ENCODE results near the gene HEMK1.

Gene HEMK1

DNA sequence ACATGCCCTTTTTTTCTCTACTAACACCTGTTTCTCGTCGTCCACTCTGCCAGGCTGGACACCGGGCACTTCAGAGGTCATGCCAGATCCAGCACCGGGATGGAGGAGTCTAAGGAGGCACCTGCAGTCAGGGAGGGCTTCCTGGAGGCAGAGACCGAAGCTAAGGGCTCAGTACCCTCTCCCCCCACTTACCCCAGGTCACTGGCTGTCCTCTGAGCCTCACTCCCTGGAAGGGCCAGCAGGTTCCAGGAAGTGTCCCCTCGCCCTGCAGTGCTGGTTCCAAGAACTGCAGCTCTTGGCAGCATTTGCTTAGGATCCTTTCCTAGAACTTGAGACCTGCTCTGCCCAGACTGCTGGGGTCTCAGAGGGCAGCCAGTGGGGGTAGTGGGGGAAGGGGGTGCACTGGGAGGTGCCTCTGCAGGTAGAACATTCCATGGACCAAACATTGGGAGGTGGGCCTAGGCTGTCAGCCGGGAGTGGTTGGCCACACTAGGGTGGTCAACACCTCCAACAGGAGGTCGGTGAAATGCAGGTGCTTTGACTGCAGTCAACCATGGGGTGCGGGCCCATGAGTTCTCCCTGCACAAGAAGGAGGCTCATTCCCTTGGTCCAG, 30.9 kb downstream of the HEMK1 start:
- DNase-seq (ENCODE audit: low read depth, low spot score), result no peak

DNA sequence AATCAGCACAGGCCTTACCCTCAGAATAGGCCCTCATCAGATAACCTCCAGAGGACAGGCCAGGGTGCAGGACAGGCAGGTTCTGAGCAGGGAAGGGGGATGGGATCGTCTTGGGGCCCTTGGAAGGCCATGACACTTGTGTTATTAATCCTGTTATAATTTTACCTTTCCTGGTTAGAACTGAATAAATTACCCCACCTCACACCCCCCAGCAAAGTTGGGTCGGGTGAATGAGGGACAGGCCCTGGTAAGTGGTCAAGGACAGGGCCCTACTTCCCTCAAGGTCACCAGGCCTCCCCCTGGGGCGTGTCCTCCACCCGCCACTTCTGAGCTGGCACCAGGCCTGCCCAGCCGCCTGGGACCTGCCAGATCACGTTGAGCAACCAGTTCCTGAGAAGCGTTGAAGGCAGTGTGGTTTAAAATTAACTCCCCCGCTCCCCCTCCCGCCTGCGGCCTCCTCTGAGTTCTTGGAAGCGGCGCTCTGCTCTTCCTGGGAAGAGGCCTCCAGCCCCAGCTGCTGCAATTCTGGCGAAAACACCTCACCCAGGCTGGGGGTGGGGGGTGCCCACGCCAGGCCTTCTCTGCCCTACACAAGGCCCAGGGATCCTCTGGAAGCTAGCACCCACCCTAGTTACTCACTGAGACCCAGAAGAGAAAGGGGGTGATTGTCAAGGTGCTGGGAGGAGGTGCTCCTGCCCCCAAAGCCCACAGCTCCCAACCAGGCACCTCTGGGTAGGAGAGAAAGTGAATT, 31.7 kb downstream of the HEMK1 start:
- DNase-seq (ENCODE audit: low read depth, low spot score), result peak; percentile 72

- DNase-seq (ENCODE audit: low read depth, low spot score), result no peak
Observed at GRCh38 chr3:50602595-50603191, 33.4 kb downstream of the HEMK1 start.

- no peak for DNase-seq (ENCODE audit: low read depth, low spot score)
Observed at GRCh38 chr3:50603261-50604109, 34.2 kb downstream of the HEMK1 start.

DNA sequence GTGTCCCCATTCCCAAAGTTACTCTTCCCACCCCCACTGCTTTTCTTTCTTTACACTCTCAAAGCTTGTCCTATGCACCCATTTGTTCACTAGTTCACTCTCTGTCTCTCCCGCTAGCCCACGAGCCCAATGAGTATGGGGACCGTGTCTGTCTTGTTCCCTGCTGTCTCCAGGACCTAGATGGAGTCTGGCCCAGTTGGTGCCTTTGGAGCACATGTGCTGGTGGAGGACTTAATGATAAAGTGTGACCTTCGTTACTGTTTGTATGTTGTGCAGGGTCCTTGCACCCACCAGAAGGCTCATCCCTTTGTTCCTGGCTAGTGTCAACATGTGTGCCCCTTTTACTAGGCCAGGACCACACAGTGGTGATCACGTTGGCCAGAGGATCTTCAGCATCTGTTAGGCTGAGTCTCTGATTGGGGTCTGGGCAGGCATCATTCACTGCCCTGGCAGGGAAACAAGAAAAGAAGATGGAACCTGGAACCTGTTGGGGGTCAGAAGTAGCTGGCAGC, 34.8 kb downstream of the HEMK1 start:
- no peak for DNase-seq (ENCODE audit: low read depth, low spot score)

DNA sequence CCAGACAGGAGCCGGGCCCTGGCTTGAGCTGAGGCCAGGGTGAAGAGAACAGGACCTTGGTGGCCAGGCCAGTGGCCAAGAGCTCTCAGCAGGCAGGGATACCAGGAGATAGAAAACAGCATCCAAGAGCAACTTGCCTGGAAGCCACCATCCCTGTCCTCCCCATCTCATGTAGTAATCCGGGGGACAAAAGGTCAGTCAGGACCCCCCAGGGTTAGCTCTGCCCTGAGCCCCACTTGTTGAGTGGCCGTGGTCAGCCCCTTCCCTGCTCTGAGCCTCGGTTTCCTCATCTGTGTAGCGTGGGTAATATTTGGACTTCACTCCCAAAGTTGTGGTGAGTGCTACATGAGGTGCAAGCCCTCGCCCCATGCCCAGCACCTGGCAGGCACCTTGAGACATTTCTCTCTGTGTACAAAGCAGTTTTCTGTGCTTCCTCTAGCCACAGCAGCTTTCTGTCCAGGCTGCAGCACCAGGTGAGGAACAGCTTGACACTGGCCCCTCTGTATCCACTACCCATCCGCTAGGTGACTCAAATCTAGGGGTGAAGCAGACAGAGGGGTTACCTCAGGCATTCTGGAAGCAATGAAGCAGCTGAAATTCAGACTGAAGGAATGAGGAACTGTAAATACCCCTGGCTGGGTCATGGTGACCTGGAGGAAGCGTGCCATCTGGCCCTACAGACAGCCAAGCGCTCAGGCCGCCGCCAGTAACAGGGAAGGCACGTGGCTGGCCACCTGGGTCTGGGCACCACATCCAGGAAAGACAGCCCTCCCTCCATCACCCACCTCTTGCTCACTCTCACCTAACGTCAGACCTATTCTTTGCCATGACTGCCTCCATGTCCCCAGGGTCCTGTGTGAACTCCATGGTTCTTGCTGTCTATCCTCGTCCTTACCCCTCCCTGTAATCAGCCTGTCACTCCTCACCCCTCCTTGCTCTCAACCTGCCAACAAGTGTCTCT, 35.6 kb downstream of the HEMK1 start:
- DNase-seq (ENCODE audit: low read depth, low spot score), result no peak

DNA sequence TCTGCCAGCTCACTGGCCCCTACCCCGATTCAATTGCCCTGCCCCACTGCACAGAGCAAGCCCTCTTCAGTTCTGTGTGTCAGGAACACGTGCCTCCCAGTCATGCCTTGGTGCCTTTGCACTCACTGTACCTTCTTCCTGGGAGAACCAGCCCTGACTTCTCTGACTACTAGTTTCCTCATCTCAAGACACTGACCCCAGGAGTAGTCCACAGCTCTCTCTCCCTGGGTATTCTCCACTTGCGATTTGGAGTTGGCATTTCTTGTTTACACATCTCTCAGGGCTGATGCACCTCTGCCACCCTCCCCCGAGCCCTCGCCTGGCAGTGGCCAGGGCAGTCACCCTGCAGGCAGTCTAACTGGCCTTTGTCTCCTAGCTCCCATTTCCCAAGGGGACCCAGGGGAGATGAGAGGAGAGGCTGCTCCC, 36.6 kb downstream of the HEMK1 start:
- no peak for DNase-seq (ENCODE audit: low read depth, low spot score)

- DNase-seq (ENCODE audit: low read depth, low spot score), result no peak
Observed at GRCh38 chr3:50606596-50606995, 37.3 kb downstream of the HEMK1 start.

- no peak for DNase-seq (ENCODE audit: low read depth, low spot score)
Observed at GRCh38 chr3:50607271-50608091, 38.2 kb downstream of the HEMK1 start.

DNA sequence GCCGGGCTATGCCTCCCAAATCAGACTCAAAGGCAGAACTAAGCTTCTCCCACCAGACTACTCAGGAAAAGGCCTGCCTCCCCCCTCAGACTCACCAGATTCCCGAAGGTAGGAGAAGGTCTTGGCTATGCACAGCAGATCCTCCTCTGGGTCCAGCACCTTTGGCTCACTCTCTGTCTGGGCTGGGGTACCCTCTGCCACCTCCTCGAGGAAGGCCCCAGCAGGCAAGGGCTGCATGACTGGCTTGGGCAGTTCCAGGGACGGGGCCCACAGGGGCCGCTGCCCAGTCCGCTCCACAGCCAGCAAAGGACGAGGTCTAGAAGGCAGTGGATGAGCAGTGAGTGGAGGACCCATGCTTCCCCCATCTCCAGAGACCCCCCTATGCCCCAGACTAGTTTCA, 39.0 kb downstream of the HEMK1 start:
- no peak for DNase-seq (ENCODE audit: low read depth, low spot score)

DNA sequence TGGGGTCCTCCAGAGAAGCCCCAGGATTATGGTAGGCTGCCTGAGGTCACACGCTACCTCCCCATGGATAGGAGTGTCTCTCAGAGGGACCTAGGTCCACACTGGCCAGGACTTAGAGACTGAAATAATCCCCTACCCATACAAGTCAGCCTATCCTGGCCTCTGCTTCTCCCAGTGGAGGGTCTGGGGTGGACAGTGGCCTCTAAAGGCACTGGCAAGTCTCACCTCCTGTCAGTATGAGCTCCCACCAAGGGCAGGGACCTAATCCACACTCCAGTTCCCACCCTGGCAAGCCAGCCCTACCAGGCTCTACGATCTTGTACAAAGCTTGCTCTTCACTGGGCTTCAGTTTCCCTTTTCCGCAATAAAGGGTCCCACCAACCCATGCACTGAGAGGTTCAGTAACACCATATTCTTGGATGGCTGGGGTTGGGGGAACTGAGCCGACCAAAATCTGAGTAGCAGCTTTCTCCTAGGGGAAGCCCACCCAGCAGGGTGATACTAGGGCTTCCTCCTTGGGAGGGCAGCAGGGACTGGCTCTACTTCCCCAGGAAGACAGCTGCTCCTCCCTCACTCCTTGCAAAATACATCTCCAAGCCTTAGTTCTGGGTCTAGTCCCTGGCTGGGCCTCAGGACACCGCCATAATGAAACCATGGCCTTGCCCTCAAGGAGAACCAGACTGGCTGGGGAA, 39.9 kb downstream of the HEMK1 start:
- no peak for DNase-seq (ENCODE audit: low read depth, low spot score)

DNA sequence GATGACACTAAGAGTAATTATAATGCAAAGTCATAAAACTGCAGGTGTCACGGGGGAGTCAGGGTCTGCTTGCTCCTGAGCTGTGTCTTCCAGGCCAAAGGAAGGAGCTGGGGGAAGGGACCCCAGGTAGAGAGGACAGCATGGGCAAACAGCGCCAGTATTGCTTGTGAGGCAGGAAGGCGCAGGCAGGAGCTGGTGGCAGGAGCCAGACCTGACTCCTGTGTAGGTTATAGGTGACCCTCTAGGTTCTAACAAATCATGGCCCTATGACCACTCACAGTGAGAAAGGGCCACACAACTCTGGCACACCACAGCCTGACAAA, 40.4 kb downstream of the HEMK1 start:
- no peak for DNase-seq (ENCODE audit: low read depth, low spot score)

- DNase-seq (ENCODE audit: low read depth, low spot score), result no peak
Observed at GRCh38 chr3:50610181-50610971, 41.1 kb downstream of the HEMK1 start.

- DNase-seq (ENCODE audit: low read depth, low spot score), result no peak
Observed at GRCh38 chr3:50610992-50611463, 41.7 kb downstream of the HEMK1 start.

DNA sequence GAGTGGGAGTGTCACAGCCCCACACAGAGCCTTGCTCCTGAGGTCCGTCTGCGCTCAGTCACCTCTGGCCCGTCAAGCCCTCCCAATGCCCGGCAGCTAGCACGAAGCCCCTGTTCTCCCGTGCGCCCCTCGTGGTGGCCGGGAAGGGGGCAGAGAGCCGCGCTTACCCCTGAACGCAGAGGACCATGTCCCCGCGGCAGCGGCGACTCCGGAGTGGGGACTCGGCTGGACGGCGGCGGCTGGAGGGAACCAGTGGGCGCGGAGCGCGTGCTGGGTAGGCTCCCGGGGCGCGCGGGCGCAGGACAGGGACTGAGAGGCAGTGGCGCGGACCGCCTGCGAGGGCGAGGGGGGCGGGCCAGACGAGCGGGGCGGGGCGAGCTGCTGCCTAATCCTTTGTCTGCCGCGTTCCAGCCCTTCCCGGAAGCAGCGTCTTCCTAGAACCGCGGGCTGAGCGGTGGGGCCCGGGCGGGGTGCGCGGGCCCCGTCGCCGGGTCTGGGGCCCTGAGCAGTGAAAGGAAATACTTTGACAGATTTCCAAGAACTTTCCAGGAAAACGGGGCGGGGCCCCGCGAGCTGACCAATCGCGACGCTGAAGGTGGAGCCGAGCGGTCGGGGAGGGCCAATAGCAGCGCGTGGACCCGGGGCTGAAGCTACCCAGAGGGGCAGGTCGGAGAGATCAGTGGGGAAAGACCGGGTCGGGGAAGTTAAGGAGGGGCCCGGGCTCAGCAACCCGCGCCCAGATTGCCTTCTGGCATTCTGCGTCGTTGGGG, 42.3 kb downstream of the HEMK1 start, which contains the start of gene CISH:
Gene CISH (minus strand): TSS at position 311 of the 770 bp plus-strand sequence. CDS start 124 bp downstream, at position 187.
- DNase-seq (ENCODE audit: low read depth, low spot score), result peak; percentile 90

DNA sequence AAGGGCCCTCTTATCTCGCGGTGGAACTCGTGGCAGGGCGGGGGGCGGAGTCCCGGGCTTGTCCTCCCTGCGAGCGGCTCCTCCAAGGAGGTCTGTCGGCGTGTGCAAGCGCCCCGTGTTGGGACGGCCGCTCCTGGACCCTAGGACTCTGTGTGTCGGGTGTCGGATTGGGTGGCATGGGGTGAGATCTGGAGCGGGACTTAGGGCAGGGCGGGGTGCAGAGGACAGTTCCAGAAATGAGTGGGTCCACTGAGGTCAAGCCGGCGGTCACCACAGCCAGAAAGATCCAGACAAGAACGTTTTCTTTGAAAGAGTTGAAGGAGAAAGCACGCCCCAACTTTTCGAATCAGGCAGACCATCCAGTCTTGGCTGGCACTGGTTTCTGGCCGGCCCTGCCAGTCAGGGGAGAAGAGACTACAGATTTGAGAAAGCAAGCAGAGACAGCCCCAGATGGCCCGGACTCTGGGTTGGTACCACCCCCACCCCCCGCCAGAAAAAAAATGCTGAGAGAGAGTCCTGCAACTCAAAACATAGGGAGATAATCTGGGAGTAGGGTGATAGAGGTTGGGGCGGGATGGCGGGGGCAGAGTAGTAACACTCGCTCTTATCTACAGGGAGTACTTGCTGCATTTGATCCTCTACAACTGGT, 43.0 kb downstream of the HEMK1 start:
- DNase-seq (ENCODE audit: low read depth, low spot score), result no peak

Measured in activated CD4-positive, CD25-positive, alpha-beta regulatory T cell treated with anti-CD3 and anti-CD28 coated beads, Interleukin-2, amount 50 U/mL, for 16 hours (primary cell).